PFSK-1 (cell line): Measurements from ENCODE around the gene FRZB.

Experiments
- FOXP2 ChIP-seq: optimal IDR thresholded peaks from 2 replicates; pipeline ENCODE3; 2011; ENCODE audit warnings: borderline replicate concordance, control low read depth, inconsistent platforms; ENCODE audit not compliant: insufficient read depth; ENCODE audit errors: extremely low read length, extremely low read depth
- POLR2AphosphoS5 ChIP-seq: IDR thresholded peaks from 2 replicates; pipeline ENCODE4 v1.6.1; 2012; ENCODE audit warnings: low read depth, mild to moderate bottlenecking, control low read depth, low read length, moderate library complexity
- REST ChIP-seq, 2 experiments: IDR thresholded peaks; 2 replicates each; pipeline versions ENCODE4 v1.6.1 to v1.8.0; 2011 to 2012; ENCODE audit warnings: low read depth in 2 of 2, low read length in 2 of 2, control low read depth in 1 of 2, inconsistent platforms in 1 of 2, mild to moderate bottlenecking in 1 of 2, moderate library complexity in 1 of 2; ENCODE audit not compliant: insufficient read depth in 1 of 2
- SIN3A ChIP-seq: IDR thresholded peaks from 2 replicates; pipeline ENCODE4 v1.6.1; 2012; ENCODE audit warnings: mild to moderate bottlenecking, low read length, moderate library complexity, borderline replicate concordance; ENCODE audit not compliant: insufficient read depth
- TAF1 ChIP-seq: IDR thresholded peaks from 2 replicates; pipeline ENCODE4 v1.6.1; 2012; ENCODE audit warnings: low read length, control low read depth, borderline replicate concordance; ENCODE audit not compliant: insufficient read depth

Gene FRZB

GRCh38 chr2:182804128-182804527 is 62.3 kb downstream of the FRZB start:
- no peak for TF ChIP-seq REST (IDR thresholded peaks at IDR 0.05; ENCODE audit: insufficient read depth in 1 of 2, low read depth in 2 of 2, low read length in 2 of 2)
- no peak for TF ChIP-seq SIN3A
- TF ChIP-seq POLR2AphosphoS5 = no peak
- TF ChIP-seq TAF1 = no peak

DNA sequence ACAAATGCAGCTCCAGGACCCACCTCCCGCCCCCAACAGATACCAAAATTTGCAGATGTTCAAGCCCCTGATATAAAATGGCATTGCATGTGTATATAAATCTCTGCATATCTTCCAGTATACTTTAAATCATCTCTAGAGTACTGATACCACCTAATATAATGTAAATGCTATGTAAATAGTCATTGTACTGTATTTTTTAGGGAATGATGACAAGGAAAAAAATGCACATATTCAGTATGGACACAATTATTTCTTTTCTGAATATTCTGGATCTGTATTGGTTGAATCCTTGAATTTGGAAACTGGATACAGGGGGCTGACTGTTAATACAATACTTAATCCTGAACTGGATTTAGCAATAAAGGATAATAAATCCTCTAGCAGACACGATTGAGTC is 67.7 kb downstream of the FRZB start:
- TF ChIP-seq SIN3A (no peak), TAF1 (no peak), FOXP2 (no peak), REST (IDR thresholded peaks at IDR 0.05; ENCODE audit: insufficient read depth in 1 of 2, low read depth in 2 of 2, low read length in 2 of 2) (no peak), POLR2AphosphoS5 (no peak)

GRCh38 chr2:182792441-182792840 is 74.0 kb downstream of the FRZB start:
- TF ChIP-seq REST (IDR thresholded peaks at IDR 0.05; ENCODE audit: insufficient read depth in 1 of 2, low read depth in 2 of 2, low read length in 2 of 2) (no peak), SIN3A (no peak), POLR2AphosphoS5 (no peak), TAF1 (no peak), FOXP2 (no peak)

- TF ChIP-seq SIN3A (no peak), TAF1 (no peak), POLR2AphosphoS5 (no peak), REST (IDR thresholded peaks at IDR 0.05; ENCODE audit: insufficient read depth in 1 of 2, low read depth in 2 of 2, low read length in 2 of 2) (no peak), FOXP2 (no peak)
These were observed 81.7 kb downstream of the FRZB start for GRCh38 chr2:182784777-182785176.

- no peak for TF ChIP-seq REST (IDR thresholded peaks at IDR 0.05; ENCODE audit: insufficient read depth in 1 of 2, low read depth in 2 of 2, low read length in 2 of 2)
- no peak for TF ChIP-seq SIN3A
- no peak for TF ChIP-seq FOXP2
- TF ChIP-seq POLR2AphosphoS5 = no peak
- no peak for TF ChIP-seq TAF1
These were observed 82.3 kb downstream of the FRZB start for GRCh38 chr2:182784058-182784706.
